Glomerular visceral epithelial cell (primary cell): ENCODE measurements around the gene MYBL2.
"Not testable (repeated sequence)": the region's sequence is repeated elsewhere in the genome, so short reads cannot be mapped to it uniquely, and the experiment has no call there.

Experiments used
- DNase-seq: peaks from one replicate; pipeline ENCODE4 v3.0.0-alpha.2; 2016; ENCODE audit errors: extremely low spot score

The MYBL2 gene

GRCh38 chr20:43751167-43752050 is 84.5 kb downstream of the MYBL2 start:
- peak; percentile 78 for DNase-seq

- DNase-seq = no peak
These were observed 85.1 kb downstream of the MYBL2 start for GRCh38 chr20:43752051-43752360.

GRCh38 chr20:43752561-43753301 is 85.8 kb downstream of the MYBL2 start:
- DNase-seq = peak; percentile 95

- DNase-seq = no peak
These were observed 88.5 kb downstream of the MYBL2 start for GRCh38 chr20:43755390-43755789.

DNA sequence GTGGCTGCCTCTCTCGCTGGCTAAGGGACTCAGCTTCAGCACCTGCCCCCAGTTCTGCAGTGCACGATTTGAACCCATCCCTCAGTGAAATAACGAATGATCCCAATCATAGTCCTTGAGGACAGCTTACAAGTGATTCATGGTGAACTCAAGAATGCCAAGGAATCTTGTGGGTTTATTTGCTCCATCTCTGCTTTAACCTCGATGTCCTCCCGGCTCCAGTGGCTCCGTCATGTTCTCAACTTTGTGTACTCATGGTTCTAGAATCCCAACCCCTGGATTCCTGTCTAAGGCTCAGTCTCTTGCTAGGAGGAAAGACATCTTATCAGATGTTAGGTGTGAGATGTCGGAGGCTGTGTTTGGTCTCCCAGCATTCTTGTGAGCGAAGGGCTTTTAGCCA is 88.9 kb downstream of the MYBL2 start:
- no peak for DNase-seq

DNA sequence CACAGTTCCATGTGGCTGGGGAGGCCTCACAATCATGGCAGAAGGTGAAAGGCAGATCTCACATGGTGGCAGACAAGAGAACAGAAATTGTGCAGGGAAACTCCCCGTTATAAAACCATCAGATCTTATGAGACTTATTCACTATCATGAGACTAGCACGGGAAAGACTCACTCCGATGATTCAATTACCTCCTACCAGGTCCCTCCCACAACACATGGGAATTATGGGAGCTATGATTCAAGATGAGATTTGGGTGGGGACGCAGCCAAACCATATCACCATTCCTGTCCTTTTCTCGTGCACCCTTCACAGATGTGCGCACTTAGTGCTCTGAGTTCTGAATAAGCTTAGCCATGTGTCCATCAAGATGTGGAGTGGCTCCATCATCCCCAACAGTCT is 91.0 kb downstream of the MYBL2 start:
- not testable (repeated sequence) for DNase-seq

DNA sequence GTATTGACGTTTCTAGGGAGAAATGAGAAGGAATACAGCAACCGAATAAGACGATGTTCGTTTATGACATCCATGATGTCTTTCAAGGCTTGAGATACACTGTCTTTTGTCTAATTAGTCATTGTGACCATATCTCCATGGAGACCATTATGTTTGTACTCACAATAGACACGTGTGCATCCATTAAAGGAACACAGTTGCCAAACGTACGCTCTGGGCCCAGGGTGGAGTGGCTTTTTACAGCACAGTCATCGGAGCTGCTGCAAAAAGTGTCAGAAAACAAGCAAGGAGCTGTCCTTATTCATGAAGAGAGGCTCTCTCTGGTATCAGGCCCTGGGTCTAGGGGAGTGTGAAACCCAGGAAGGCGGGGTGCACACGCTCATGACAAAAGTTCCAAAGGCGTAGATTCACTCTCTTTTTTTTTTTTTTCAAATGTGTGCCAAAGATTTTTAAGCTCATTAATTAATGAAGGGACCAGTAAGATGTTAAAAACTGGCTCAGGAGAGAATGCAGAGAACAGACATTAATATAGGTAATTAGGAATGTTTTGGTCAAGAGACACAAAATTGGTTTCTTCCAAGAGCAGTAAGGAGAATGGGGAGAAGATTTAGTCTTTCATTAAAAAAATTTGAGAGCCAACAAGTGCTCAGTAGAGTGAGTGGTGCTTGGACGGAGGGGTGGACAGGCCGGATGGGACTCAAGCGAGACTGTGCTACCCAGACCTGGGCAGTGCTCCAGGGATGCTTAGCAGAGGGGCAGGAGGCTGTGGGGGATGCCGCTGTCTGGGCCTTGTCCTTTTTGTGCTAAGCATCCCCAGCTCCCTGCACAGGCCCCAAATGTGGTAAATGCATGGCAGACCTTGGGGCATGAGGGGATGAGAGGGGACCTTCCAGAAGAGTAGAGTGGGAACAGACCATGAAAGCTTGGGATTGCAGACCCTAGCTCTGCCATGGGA is 94.7 kb downstream of the MYBL2 start:
- DNase-seq = no peak

DNA sequence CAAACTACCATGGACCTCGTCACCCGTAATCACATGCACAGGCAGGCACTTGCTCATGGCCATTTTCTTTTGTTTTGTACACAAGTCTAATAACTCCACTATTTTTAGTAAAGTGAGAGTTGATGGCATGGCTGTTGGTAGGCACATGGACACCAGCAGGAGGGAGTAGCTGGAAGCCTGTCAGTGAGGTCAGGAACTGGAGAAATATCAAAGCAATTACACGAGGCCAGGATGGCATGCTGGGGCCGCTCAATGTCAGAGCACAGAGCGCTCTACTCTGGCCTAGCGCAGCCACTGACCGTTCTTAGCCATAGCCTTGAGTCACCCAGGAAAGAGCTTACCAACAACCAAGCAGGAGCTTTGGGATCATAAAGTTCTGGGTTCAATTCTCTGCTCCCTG is 96.0 kb downstream of the MYBL2 start:
- DNase-seq = no peak

GRCh38 chr20:43765916-43766315 is 99.0 kb downstream of the MYBL2 start:
- DNase-seq = no peak
